GM18498 (cell line): ENCODE measurements around the gene TUBAL3.

Experiments used
- ATAC-seq: cut with Tn5 transposase; IDR thresholded peaks from one replicate; pipeline ENCODE4 v1.9.1; 2021; ENCODE audit warnings: mild to moderate bottlenecking, moderate library complexity; ENCODE audit not compliant: unreplicated experiment

TUBAL3 gene

DNA sequence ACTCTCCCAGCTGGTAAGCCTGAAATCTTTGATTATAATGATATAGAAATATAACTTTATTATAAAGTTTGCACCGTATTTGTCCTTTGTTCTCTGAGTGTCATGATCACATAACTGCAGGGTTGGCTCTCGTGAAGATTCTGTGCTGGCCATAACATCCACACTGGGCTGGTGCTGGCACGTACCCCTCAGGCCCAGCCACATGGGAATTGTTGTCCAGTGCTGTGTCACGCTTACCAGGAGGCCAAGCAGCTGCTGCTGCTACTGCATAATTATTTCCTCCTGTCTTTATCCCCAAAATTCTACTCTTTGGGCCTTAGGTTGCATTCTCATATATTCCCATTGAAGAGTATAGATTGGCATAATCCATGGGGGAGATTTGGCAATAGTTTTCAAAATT lies 60.6 kb downstream of the TUBAL3 start:
- ATAC-seq: no peak

DNA sequence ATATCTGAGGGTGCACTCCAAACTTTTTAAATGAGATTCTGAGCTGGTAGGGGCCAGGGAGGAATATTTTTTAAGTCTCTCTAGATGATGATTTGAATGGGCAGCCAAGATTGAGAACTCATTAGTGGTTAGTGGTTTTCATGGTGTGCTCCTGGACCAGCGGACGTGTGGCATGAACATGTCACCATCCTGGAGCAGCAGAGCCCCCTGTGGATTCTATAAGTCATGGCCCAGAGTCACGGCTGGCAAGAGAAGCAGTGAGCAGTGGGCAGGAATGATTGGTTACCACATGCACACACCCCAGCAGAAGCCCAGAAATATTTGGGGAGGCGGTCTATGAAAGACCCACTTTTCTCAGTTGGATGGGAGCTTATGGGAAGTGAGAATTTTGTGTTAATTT lies 61.1 kb downstream of the TUBAL3 start:
- ATAC-seq: peak; percentile 64
